Activated T-helper 17 cell treated with anti-CD3 and anti-CD28 coated beads, Interleukin-2, amount 50 U/mL, for 72 hours (primary cell): ENCODE results near the gene BOLA2B. TPM values are rescaled to one million over a fixed set of nuclear protein-coding genes. Genes with fewer than 3 reads are reported as not detected.
"Not testable (repeated sequence)": the region's sequence is repeated elsewhere in the genome, so short reads cannot be mapped to it uniquely, and the experiment has no call there.

Experiments
- ATAC-seq: fragments of 150-1000 bp; cut with Tn5 transposase; replicated peaks from 2 replicates; pipeline ENCODE4 v1.10.0; 2021; ENCODE audit warnings: mild to moderate bottlenecking, moderate library complexity
- H3K27ac Mint-ChIP-seq: one replicate; pipeline ENCODE4 v1.8.0; 2022; ENCODE audit warnings: mixed read lengths
- H3K27me3 Mint-ChIP-seq: one replicate; pipeline ENCODE4 v1.8.0; 2022; ENCODE audit warnings: mixed read lengths
- H3K36me3 Mint-ChIP-seq: one replicate; pipeline ENCODE4 v1.8.0; 2022; ENCODE audit warnings: low read depth, mild to moderate bottlenecking, mixed read lengths
- H3K4me1 Mint-ChIP-seq: one replicate; pipeline ENCODE4 v1.8.0; 2022; ENCODE audit warnings: mixed read lengths
- H3K4me3 Mint-ChIP-seq: one replicate; pipeline ENCODE4 v1.8.0; 2022; ENCODE audit warnings: mild to moderate bottlenecking, mixed read lengths
- H3K9me3 Mint-ChIP-seq: one replicate; pipeline ENCODE4 v1.8.0; 2022; ENCODE audit warnings: mixed read lengths
- total RNA-seq, 2 donors: library from RNA; stranded (reverse); gene quantifications; one replicate each; pipeline ENCODE4 v1.2.3, GENCODE V29; 2022

BOLA2B gene
- total RNA-seq, 2 donors from 2014 or later: 100 to 267 TPM

- not testable (repeated sequence) for H3K27ac Mint-ChIP-seq, H3K36me3 Mint-ChIP-seq, H3K27me3 Mint-ChIP-seq, H3K9me3 Mint-ChIP-seq, ATAC-seq, H3K4me3 Mint-ChIP-seq
- H3K4me1 Mint-ChIP-seq: peaks cover 25% of the 10 kb centered on the region
Measured at GRCh38 chr16:30169416-30169815, 24.1 kb downstream of the BOLA2B start.

- H3K9me3 Mint-ChIP-seq, H3K36me3 Mint-ChIP-seq, H3K27ac Mint-ChIP-seq, H3K4me3 Mint-ChIP-seq, ATAC-seq, H3K27me3 Mint-ChIP-seq: not testable (repeated sequence)
- H3K4me1 Mint-ChIP-seq: peaks cover 26% of the 10 kb centered on the region
Measured at GRCh38 chr16:30168746-30169145, 24.7 kb downstream of the BOLA2B start.

- Mint-ChIP-seq H3K27ac (no peak overlapping the region), H3K36me3 (no peaks in the 10 kb centered on the region), H3K4me3 (no peak overlapping the region), H3K27me3 (no peaks in the 10 kb centered on the region), H3K4me1 (peaks cover 26% of the 10 kb centered on the region), H3K9me3 (no peaks in the 10 kb centered on the region)
- ATAC-seq: peak; percentile 62
Measured at GRCh38 chr16:30166202-30166902, 27.1 kb downstream of the BOLA2B start.

GRCh38 chr16:30163538-30163937 is 29.9 kb downstream of the BOLA2B start:
- ATAC-seq: no peak
- Mint-ChIP-seq H3K9me3 (no peaks in the 10 kb centered on the region), H3K4me3 (no peak overlapping the region), H3K27ac (no peak overlapping the region), H3K4me1 (peaks cover 26% of the 10 kb centered on the region), H3K27me3 (no peaks in the 10 kb centered on the region), H3K36me3 (no peaks in the 10 kb centered on the region)

- Mint-ChIP-seq H3K4me1 (no peaks in the 10 kb centered on the region), H3K9me3 (no peaks in the 10 kb centered on the region), H3K4me3 (no peak overlapping the region), H3K27ac (no peak overlapping the region), H3K36me3 (no peaks in the 10 kb centered on the region), H3K27me3 (no peaks in the 10 kb centered on the region)
- ATAC-seq: no peak
Measured at GRCh38 chr16:30157214-30157613, 36.3 kb downstream of the BOLA2B start.

- no peaks in the 10 kb centered on the region for H3K9me3 Mint-ChIP-seq
- H3K27ac Mint-ChIP-seq: no peak overlapping the region
- no peak for ATAC-seq
- no peaks in the 10 kb centered on the region for H3K4me1 Mint-ChIP-seq
- no peaks in the 10 kb centered on the region for H3K27me3 Mint-ChIP-seq
- H3K4me3 Mint-ChIP-seq: no peak overlapping the region
- no peaks in the 10 kb centered on the region for H3K36me3 Mint-ChIP-seq
Measured at GRCh38 chr16:30155188-30155587, 38.3 kb downstream of the BOLA2B start.

GRCh38 chr16:30152517-30152916 is 40.9 kb downstream of the BOLA2B start:
- peaks cover 5% of the 10 kb centered on the region for H3K9me3 Mint-ChIP-seq
- H3K4me3 Mint-ChIP-seq: no peak overlapping the region
- no peak overlapping the region for H3K27ac Mint-ChIP-seq
- H3K4me1 Mint-ChIP-seq: no peaks in the 10 kb centered on the region
- H3K36me3 Mint-ChIP-seq: no peaks in the 10 kb centered on the region
- no peaks in the 10 kb centered on the region for H3K27me3 Mint-ChIP-seq
- ATAC-seq: no peak

- Mint-ChIP-seq H3K27ac (no peak overlapping the region), H3K4me1 (no peaks in the 10 kb centered on the region), H3K27me3 (no peaks in the 10 kb centered on the region), H3K4me3 (no peak overlapping the region), H3K36me3 (no peaks in the 10 kb centered on the region), H3K9me3 (peaks cover 5% of the 10 kb centered on the region)
- ATAC-seq: no peak
Measured at GRCh38 chr16:30151091-30151490, 42.4 kb downstream of the BOLA2B start.

GRCh38 chr16:30149250-30149930 is 44.1 kb downstream of the BOLA2B start:
- Mint-ChIP-seq H3K27ac (no peak overlapping the region), H3K36me3 (no peaks in the 10 kb centered on the region), H3K4me1 (no peaks in the 10 kb centered on the region), H3K4me3 (no peak overlapping the region), H3K9me3 (peaks cover 5% of the 10 kb centered on the region), H3K27me3 (no peaks in the 10 kb centered on the region)
- ATAC-seq: no peak

- ATAC-seq: no peak
- Mint-ChIP-seq H3K4me1 (peaks cover 6% of the 10 kb centered on the region), H3K9me3 (peaks cover 5% of the 10 kb centered on the region), H3K27me3 (no peaks in the 10 kb centered on the region), H3K27ac (no peak overlapping the region), H3K4me3 (no peak overlapping the region), H3K36me3 (no peaks in the 10 kb centered on the region)
Measured at GRCh38 chr16:30147843-30148510, 45.5 kb downstream of the BOLA2B start.

GRCh38 chr16:30145657-30146056 is 47.8 kb downstream of the BOLA2B start:
- no peak for ATAC-seq
- H3K4me1 Mint-ChIP-seq: peaks cover 6% of the 10 kb centered on the region

GRCh38 chr16:30144917-30145316 is 48.5 kb downstream of the BOLA2B start:
- H3K9me3 Mint-ChIP-seq: peaks cover 5% of the 10 kb centered on the region
- H3K27ac Mint-ChIP-seq: no peak overlapping the region
- ATAC-seq: no peak
- no peaks in the 10 kb centered on the region for H3K36me3 Mint-ChIP-seq
- H3K4me3 Mint-ChIP-seq: no peak overlapping the region
- peaks cover 7% of the 10 kb centered on the region for H3K4me1 Mint-ChIP-seq
- no peaks in the 10 kb centered on the region for H3K27me3 Mint-ChIP-seq

More at GRCh38 chr16:30145657-30146056, 47.8 kb downstream of the BOLA2B start:
- H3K27ac Mint-ChIP-seq: no peak overlapping the region
- no peak overlapping the region for H3K4me3 Mint-ChIP-seq
- peaks cover 5% of the 10 kb centered on the region for H3K9me3 Mint-ChIP-seq
- no peaks in the 10 kb centered on the region for H3K36me3 Mint-ChIP-seq
- H3K27me3 Mint-ChIP-seq: no peaks in the 10 kb centered on the region

GRCh38 chr16:30144017-30144416 is 49.4 kb downstream of the BOLA2B start:
- H3K27ac Mint-ChIP-seq: no peak overlapping the region
- H3K4me3 Mint-ChIP-seq: no peak overlapping the region

GRCh38 chr16:30143347-30143702 is 50.1 kb downstream of the BOLA2B start:
- peaks cover 10% of the 10 kb centered on the region for H3K4me1 Mint-ChIP-seq
- ATAC-seq: peak; percentile 7
- H3K36me3 Mint-ChIP-seq: no peaks in the 10 kb centered on the region
- no peaks in the 10 kb centered on the region for H3K27me3 Mint-ChIP-seq
- peak overlapping the region; percentile 9 for H3K27ac Mint-ChIP-seq
- peak overlapping the region; percentile 3 for H3K4me3 Mint-ChIP-seq
- no peaks in the 10 kb centered on the region for H3K9me3 Mint-ChIP-seq

More at GRCh38 chr16:30144017-30144416, 49.4 kb downstream of the BOLA2B start:
- H3K9me3 Mint-ChIP-seq: no peaks in the 10 kb centered on the region
- ATAC-seq: no peak
- H3K36me3 Mint-ChIP-seq: no peaks in the 10 kb centered on the region
- H3K27me3 Mint-ChIP-seq: no peaks in the 10 kb centered on the region
- peaks cover 10% of the 10 kb centered on the region for H3K4me1 Mint-ChIP-seq
